Activated CD4-positive, alpha-beta memory T cell treated with anti-CD3 and anti-CD28 coated beads for 36 hours (primary cell): ENCODE results near the gene LGI2. TPM values are rescaled to one million over a fixed set of nuclear protein-coding genes. Genes with fewer than 3 reads are reported as not detected.

Source experiments
- total RNA-seq, 2 experiments: library from RNA; stranded (reverse); gene quantifications; one replicate each; pipeline ENCODE4 v1.2.3, GENCODE V29; 2021

The LGI2 gene
- total RNA-seq, 2 experiments from 2014 or later, result not detected

Other genes with a start within 250 kb of the LGI2 start
- gene SOD3, start 235.4 kb downstream of the LGI2 start, total RNA-seq, result not detected
- gene CCDC149, start 117.9 kb downstream of the LGI2 start, total RNA-seq, result not detected
- gene SEPSECS, start 129.5 kb upstream of the LGI2 start, total RNA-seq, result 10 to 100 TPM; 12.8 to 13.3 TPM
- 10 to 100 TPM; 41.0 to 42.3 TPM for gene PI4K2B, start 203.1 kb upstream of the LGI2 start, total RNA-seq